HepG2 (cell line): ENCODE results near the gene GSPT1. TPM values are rescaled to one million over a fixed set of nuclear protein-coding genes. Genes with fewer than 3 reads are reported as not detected.

ENCODE experiments used
- ATAD3A ChIP-seq: sonication (generic); formaldehyde crosslinking; IDR thresholded peaks from 2 replicates; pipeline ENCODE4 v1.4.0; 2020; ENCODE audit warnings: missing genetic modification reagents
- BCL6 ChIP-seq: IDR thresholded peaks from 2 replicates; pipeline ENCODE4 v1.6.1; 2016; ENCODE audit warnings: missing genetic modification reagents, missing compliant biosample characterization
- HNRNPL ChIP-seq: fragments of 200-400 bp; formaldehyde crosslinking; IDR thresholded peaks from 2 replicates; pipeline ENCODE4 v1.6.1; 2017; ENCODE audit warnings: mild to moderate bottlenecking, low read depth, low read length
- HOXA9 ChIP-seq: sonication (generic); formaldehyde crosslinking; IDR thresholded peaks from 2 replicates; pipeline ENCODE4 v1.8.1; 2022; ENCODE audit warnings: missing genetic modification reagents, mild to moderate bottlenecking, moderate library complexity, borderline replicate concordance
- KLF12 ChIP-seq: sonication (generic); formaldehyde crosslinking; IDR thresholded peaks from 2 replicates; pipeline ENCODE4 v1.4.0; 2020; ENCODE audit warnings: missing genetic modification reagents, borderline replicate concordance
- KLF16 ChIP-seq, 2 experiments: sonication (generic) in 1 of 2; formaldehyde crosslinking in 1 of 2; IDR thresholded peaks; 2 replicates each; pipeline versions ENCODE4 v1.6.1 to v1.8.0; 2016 to 2023; ENCODE audit warnings: missing genetic modification reagents in 2 of 2, missing compliant biosample characterization in 1 of 2
- NCOA1 ChIP-seq: sonication (generic); formaldehyde crosslinking; IDR thresholded peaks from 2 replicates; pipeline ENCODE4 v1.9.0; 2021; ENCODE audit warnings: missing genetic modification reagents
- NFE2 ChIP-seq: sonication (generic); formaldehyde crosslinking; IDR thresholded peaks from 2 replicates; pipeline ENCODE4 v1.4.0; 2020; ENCODE audit warnings: missing genetic modification reagents
- NPAS2 ChIP-seq: sonication (generic); formaldehyde crosslinking; IDR thresholded peaks from 2 replicates; pipeline ENCODE4 v1.8.0; 2022; ENCODE audit warnings: mild to moderate bottlenecking, missing genetic modification reagents, borderline replicate concordance
- PHF5A ChIP-seq: IDR thresholded peaks from one replicate; pipeline ENCODE4 v1.6.1; 2018; ENCODE audit warnings: low read depth, missing genetic modification reagents; ENCODE audit not compliant: unreplicated experiment
- RBAK ChIP-seq: sonication (generic); formaldehyde crosslinking; IDR thresholded peaks from 2 replicates; pipeline ENCODE4 v1.5.1; 2020; ENCODE audit warnings: mild to moderate bottlenecking, missing genetic modification reagents
- RFX3 ChIP-seq: IDR thresholded peaks from 2 replicates; pipeline ENCODE4 v1.6.1; 2016; ENCODE audit warnings: missing biosample characterization, missing genetic modification reagents
- RFXANK ChIP-seq: IDR thresholded peaks from 2 replicates; pipeline ENCODE4 v1.6.1; 2016
- RXRB ChIP-seq: IDR thresholded peaks from 2 replicates; pipeline ENCODE4 v1.6.1; 2016; ENCODE audit warnings: borderline replicate concordance, missing genetic modification reagents, missing compliant biosample characterization
- TFE3 ChIP-seq: IDR thresholded peaks from 2 replicates; pipeline ENCODE4 v1.6.1; 2016
- ZNF235 ChIP-seq: sonication (generic); formaldehyde crosslinking; IDR thresholded peaks from 2 replicates; pipeline ENCODE4 v1.8.1; 2023; ENCODE audit warnings: mild to moderate bottlenecking, missing genetic modification reagents, borderline replicate concordance
- ZNF274 ChIP-seq: sonication (generic); formaldehyde crosslinking; IDR thresholded peaks from 2 replicates; pipeline ENCODE4 v1.5.1; 2020; ENCODE audit warnings: mild to moderate bottlenecking, missing genetic modification reagents
- ZNF296 ChIP-seq: sonication (generic); formaldehyde crosslinking; conservative IDR thresholded peaks from 2 replicates; pipeline ENCODE4 v1.5.0; 2020; ENCODE audit warnings: mild to moderate bottlenecking, missing genetic modification reagents
- ZNF3 ChIP-seq: IDR thresholded peaks from 2 replicates; pipeline ENCODE4 v1.7.0; 2017; ENCODE audit warnings: inconsistent platforms
- ZNF468 ChIP-seq: sonication (generic); formaldehyde crosslinking; IDR thresholded peaks from 2 replicates; pipeline ENCODE4 v1.8.0; 2022; ENCODE audit warnings: mild to moderate bottlenecking, moderate library complexity, missing genetic modification reagents
- ZNF549 ChIP-seq: sonication (generic); formaldehyde crosslinking; IDR thresholded peaks from 2 replicates; pipeline ENCODE4 v1.5.0; 2020; ENCODE audit warnings: missing genetic modification reagents
- ZNF550 ChIP-seq: sonication (generic); formaldehyde crosslinking; IDR thresholded peaks from 2 replicates; pipeline ENCODE4 v1.4.0; 2020; ENCODE audit warnings: mild to moderate bottlenecking, missing genetic modification reagents, borderline replicate concordance
- ZNF776 ChIP-seq: sonication (generic); formaldehyde crosslinking; IDR thresholded peaks from 2 replicates; pipeline ENCODE4 v1.4.0; 2020; ENCODE audit warnings: mild to moderate bottlenecking, missing genetic modification reagents
- ZNF891 ChIP-seq: sonication (generic); formaldehyde crosslinking; IDR thresholded peaks from 2 replicates; pipeline ENCODE4 v1.5.0; 2020; ENCODE audit warnings: mild to moderate bottlenecking, missing genetic modification reagents
- polyA plus RNA-seq, 8 experiments: library from polyadenylated mRNA; depleted of rRNA in 3 of 8; stranded (reverse) in 7 of 8; unstranded in 1 of 8; fragments of >200 nt; fragmentation: Illumina TruSeq in 4 of 8; extraction: Trizol in 4 of 8; gene quantifications; 2 replicates each; pipeline versions ENCODE4 v1.2.1 to v1.2.3, GENCODE V29; 2011 to 2016; ENCODE audit warnings: low read depth in 4 of 8, missing spikeins in 1 of 8, mixed read lengths in 1 of 8; ENCODE audit not compliant: insufficient read depth in 1 of 8
- total RNA-seq, 5 experiments: library from RNA; depleted of rRNA; stranded (reverse); fragments of >200 nt; fragmentation: Illumina TruSeq; extraction: Trizol; gene quantifications; 2 replicates each; pipeline ENCODE4 v1.2.3, GENCODE V29; 2016; ENCODE audit warnings: low read depth in 1 of 5
- TF ChIP-seq, protein P1 (sequence below): sonication (generic); formaldehyde crosslinking; IDR thresholded peaks from 2 replicates; pipeline ENCODE4 v1.4.0; 2020; ENCODE audit warnings: missing genetic modification reagents
- TF ChIP-seq, protein P2 (sequence below): IDR thresholded peaks from 2 replicates; pipeline ENCODE4 v1.6.1; 2016; ENCODE audit warnings: mild to moderate bottlenecking

GSPT1 gene
- total and polyA plus RNA-seq, 2 of the 13 experiments (the other 11 are each of a cell fraction or from before 2014, with no cell fraction given), result 120 to 316 TPM

- TF ChIP-seq, protein P1, sequence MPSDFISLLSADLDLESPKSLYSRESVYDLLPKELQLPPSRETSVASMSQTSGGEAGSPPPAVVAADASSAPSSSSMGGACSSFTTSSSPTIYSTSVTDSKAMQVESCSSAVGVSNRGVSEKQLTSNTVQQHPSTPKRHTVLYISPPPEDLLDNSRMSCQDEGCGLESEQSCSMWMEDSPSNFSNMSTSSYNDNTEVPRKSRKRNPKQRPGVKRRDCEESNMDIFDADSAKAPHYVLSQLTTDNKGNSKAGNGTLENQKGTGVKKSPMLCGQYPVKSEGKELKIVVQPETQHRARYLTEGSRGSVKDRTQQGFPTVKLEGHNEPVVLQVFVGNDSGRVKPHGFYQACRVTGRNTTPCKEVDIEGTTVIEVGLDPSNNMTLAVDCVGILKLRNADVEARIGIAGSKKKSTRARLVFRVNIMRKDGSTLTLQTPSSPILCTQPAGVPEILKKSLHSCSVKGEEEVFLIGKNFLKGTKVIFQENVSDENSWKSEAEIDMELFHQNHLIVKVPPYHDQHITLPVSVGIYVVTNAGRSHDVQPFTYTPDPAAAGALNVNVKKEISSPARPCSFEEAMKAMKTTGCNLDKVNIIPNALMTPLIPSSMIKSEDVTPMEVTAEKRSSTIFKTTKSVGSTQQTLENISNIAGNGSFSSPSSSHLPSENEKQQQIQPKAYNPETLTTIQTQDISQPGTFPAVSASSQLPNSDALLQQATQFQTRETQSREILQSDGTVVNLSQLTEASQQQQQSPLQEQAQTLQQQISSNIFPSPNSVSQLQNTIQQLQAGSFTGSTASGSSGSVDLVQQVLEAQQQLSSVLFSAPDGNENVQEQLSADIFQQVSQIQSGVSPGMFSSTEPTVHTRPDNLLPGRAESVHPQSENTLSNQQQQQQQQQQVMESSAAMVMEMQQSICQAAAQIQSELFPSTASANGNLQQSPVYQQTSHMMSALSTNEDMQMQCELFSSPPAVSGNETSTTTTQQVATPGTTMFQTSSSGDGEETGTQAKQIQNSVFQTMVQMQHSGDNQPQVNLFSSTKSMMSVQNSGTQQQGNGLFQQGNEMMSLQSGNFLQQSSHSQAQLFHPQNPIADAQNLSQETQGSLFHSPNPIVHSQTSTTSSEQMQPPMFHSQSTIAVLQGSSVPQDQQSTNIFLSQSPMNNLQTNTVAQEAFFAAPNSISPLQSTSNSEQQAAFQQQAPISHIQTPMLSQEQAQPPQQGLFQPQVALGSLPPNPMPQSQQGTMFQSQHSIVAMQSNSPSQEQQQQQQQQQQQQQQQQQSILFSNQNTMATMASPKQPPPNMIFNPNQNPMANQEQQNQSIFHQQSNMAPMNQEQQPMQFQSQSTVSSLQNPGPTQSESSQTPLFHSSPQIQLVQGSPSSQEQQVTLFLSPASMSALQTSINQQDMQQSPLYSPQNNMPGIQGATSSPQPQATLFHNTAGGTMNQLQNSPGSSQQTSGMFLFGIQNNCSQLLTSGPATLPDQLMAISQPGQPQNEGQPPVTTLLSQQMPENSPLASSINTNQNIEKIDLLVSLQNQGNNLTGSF, result 0 out of 2 replicates have a peak, but pooled peaks have one; percentile 16
- TF ChIP-seq RFX3, result no peak
- TF ChIP-seq PHF5A (CRISPR knock-in tag), result no peak
- no peak for TF ChIP-seq TFE3 (CRISPR knock-in tag)
- TF ChIP-seq ZNF549 (CRISPR knock-in tag), result no peak
- no peak for TF ChIP-seq ZNF468
- TF ChIP-seq RBAK (CRISPR knock-in tag), result no peak
- TF ChIP-seq, protein P2, sequence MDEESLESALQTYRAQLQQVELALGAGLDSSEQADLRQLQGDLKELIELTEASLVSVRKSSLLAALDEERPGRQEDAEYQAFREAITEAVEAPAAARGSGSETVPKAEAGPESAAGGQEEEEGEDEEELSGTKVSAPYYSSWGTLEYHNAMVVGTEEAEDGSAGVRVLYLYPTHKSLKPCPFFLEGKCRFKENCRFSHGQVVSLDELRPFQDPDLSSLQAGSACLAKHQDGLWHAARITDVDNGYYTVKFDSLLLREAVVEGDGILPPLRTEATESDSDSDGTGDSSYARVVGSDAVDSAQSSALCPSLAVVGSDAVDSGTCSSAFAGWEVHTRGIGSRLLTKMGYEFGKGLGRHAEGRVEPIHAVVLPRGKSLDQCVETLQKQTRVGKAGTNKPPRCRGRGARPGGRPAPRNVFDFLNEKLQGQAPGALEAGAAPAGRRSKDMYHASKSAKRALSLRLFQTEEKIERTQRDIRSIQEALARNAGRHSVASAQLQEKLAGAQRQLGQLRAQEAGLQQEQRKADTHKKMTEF (CRISPR knock-in tag), result no peak
- TF ChIP-seq KLF12 (CRISPR knock-in tag), result no peak
- TF ChIP-seq ZNF891 (CRISPR knock-in tag), result peak; percentile 12; the same call in 1 of the 2 replicates
- TF ChIP-seq RXRB, result no peak
- no peak for TF ChIP-seq NCOA1 (CRISPR knock-in tag)
- no peak for TF ChIP-seq ZNF550 (CRISPR knock-in tag)
- TF ChIP-seq ZNF296, result no peak
- TF ChIP-seq RFXANK (CRISPR knock-in tag), result no peak
- no peak for TF ChIP-seq ZNF3
- no peak for TF ChIP-seq ZNF274 (CRISPR knock-in tag)
- no peak for TF ChIP-seq BCL6 (CRISPR knock-in tag)
- peak; percentile 30; the same call in 1 of the 2 replicates for TF ChIP-seq HOXA9
- TF ChIP-seq HNRNPL, result no peak
- no peak for TF ChIP-seq NPAS2 (CRISPR knock-in tag)
- TF ChIP-seq ZNF235 (CRISPR knock-in tag), result peak; percentile 17; the same call in 1 of the 2 replicates
- no peak for TF ChIP-seq ATAD3A (CRISPR knock-in tag)
- TF ChIP-seq KLF16 (CRISPR knock-in tag; IDR thresholded peaks at IDR 0.05), result no peak
- no peak; the same call in 1 of the 2 replicates for TF ChIP-seq ZNF776 (CRISPR knock-in tag)
- no peak for TF ChIP-seq NFE2 (CRISPR knock-in tag)
Measured at GRCh38 chr16:11915114-11915643, 577 bp downstream of the GSPT1 start (continued).
